Mucosa of descending colon (tissue), 3 donors: ENCODE measurements around the gene STARD3. TPM values are rescaled to one million over a fixed set of nuclear protein-coding genes. Genes with fewer than 3 reads are reported as not detected.
A peak's percentile ranks its signal among the peaks of the same experiment; 100 is the strongest.
"Not testable (repeated sequence)": the region's sequence is repeated elsewhere in the genome, so short reads cannot be mapped to it uniquely, and the experiment has no call there.

Experiments
- ATAC-seq: fragments of 200-7000 bp; cut with Tn5 transposase; one replicate; pipeline ENCODE4 v1.9.1; 2020; ENCODE audit warnings: mild to moderate bottlenecking, moderate library complexity
- DNase-seq, 3 donors: peaks; one replicate each; pipeline ENCODE4 v3.0.0-alpha.2; 2020
- H3K36me3 ChIP-seq: fragments of 200-600 bp; one replicate; pipeline ENCODE4 v1.8.0; 2021; ENCODE audit warnings: low read depth, mild to moderate bottlenecking
- H3K4me1 ChIP-seq: fragments of 200-600 bp; one replicate; pipeline ENCODE4 v1.8.0; 2021; ENCODE audit warnings: low read depth, mild to moderate bottlenecking
- H3K4me3 ChIP-seq: fragments of 200-600 bp; one replicate; pipeline ENCODE4 v1.8.0; 2021; ENCODE audit warnings: mild to moderate bottlenecking
- H3K9me3 ChIP-seq: fragments of 200-600 bp; one replicate; pipeline ENCODE4 v1.8.0; 2021; ENCODE audit warnings: mild to moderate bottlenecking
- intact Hi-C, 2 donors: fragments of 100-400 bp; cut with DNase I in 1 of 2; cut with micrococcal nuclease in 1 of 2; formaldehyde crosslinking; loops; one replicate each; pipeline versions ENCODE4 v1.11.0 to v1.11.1; 2022; cut with DNase I, micrococcal nuclease
- total RNA-seq, 3 donors: library from RNA; stranded (reverse); fragmentation: NEBNext Ultra II Directional in 2 of 3; extraction: Animal tissue kit (Norgen Biotek cat#: 25700) in 2 of 3; gene quantifications; one replicate each; pipeline versions ENCODE4 v1.2.1 to v1.2.4, GENCODE V29; 2021 to 2023
- TF ChIP-seq, protein P1 (sequence below): fragments of 200-600 bp; IDR thresholded peaks from one replicate; pipeline ENCODE4 v1.8.0; 2022; ENCODE audit warnings: antibody characterized with exemption, mild to moderate bottlenecking
- donor health status: DM: no; HTN: no; CAD: no; lungs with moderate emphysema.
- donor health status: DM: no; HTN: no; CAD: no.
- donor health status: DM: no; HTN: yes; CAD: no.

The STARD3 gene
- total RNA-seq, 3 donors from 2014 or later, result 36.1 to 58.8 (median 57.6) TPM

DNA sequence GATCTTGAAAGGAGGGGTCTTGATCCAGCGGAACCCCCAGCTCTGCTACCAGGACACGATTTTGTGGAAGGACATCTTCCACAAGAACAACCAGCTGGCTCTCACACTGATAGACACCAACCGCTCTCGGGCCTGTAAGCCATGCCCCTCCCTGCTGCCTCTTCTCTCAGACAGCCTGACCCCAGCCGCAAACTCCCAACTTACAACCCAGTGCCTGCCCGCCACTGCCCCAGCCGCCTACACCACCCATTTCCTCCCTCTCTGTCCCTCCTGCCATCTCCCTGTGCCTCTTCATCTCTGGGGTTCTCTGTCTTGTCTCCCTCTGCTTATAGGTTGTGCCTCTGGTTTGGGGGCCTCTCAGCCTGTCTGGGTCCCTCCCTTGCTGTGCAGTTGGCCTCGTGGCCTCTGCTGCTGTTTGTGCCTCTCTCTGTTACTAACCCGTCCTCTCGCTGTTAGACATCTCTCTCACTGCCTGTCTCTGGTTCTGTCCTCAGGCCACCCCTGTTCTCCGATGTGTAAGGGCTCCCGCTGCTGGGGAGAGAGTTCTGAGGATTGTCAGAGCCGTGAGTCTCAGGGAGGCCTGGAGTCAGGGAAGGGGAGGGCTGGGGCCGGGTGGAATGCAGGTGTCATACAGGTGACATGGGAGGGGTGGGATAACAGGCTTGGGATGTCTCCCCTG, 72.5 kb downstream of the STARD3 start:
- DNase-seq (no peak), ATAC-seq (no peak)
- no peaks in the 10 kb centered on the region for H3K9me3 ChIP-seq
- TF ChIP-seq, protein P1, sequence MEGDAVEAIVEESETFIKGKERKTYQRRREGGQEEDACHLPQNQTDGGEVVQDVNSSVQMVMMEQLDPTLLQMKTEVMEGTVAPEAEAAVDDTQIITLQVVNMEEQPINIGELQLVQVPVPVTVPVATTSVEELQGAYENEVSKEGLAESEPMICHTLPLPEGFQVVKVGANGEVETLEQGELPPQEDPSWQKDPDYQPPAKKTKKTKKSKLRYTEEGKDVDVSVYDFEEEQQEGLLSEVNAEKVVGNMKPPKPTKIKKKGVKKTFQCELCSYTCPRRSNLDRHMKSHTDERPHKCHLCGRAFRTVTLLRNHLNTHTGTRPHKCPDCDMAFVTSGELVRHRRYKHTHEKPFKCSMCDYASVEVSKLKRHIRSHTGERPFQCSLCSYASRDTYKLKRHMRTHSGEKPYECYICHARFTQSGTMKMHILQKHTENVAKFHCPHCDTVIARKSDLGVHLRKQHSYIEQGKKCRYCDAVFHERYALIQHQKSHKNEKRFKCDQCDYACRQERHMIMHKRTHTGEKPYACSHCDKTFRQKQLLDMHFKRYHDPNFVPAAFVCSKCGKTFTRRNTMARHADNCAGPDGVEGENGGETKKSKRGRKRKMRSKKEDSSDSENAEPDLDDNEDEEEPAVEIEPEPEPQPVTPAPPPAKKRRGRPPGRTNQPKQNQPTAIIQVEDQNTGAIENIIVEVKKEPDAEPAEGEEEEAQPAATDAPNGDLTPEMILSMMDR, result no peak
- peaks cover 33% of the 10 kb centered on the region for H3K4me1 ChIP-seq
- H3K4me3 ChIP-seq, result no peak overlapping the region
- peaks cover 4% of the 10 kb centered on the region for H3K36me3 ChIP-seq
- intact Hi-C loops, result no loop called here

DNA sequence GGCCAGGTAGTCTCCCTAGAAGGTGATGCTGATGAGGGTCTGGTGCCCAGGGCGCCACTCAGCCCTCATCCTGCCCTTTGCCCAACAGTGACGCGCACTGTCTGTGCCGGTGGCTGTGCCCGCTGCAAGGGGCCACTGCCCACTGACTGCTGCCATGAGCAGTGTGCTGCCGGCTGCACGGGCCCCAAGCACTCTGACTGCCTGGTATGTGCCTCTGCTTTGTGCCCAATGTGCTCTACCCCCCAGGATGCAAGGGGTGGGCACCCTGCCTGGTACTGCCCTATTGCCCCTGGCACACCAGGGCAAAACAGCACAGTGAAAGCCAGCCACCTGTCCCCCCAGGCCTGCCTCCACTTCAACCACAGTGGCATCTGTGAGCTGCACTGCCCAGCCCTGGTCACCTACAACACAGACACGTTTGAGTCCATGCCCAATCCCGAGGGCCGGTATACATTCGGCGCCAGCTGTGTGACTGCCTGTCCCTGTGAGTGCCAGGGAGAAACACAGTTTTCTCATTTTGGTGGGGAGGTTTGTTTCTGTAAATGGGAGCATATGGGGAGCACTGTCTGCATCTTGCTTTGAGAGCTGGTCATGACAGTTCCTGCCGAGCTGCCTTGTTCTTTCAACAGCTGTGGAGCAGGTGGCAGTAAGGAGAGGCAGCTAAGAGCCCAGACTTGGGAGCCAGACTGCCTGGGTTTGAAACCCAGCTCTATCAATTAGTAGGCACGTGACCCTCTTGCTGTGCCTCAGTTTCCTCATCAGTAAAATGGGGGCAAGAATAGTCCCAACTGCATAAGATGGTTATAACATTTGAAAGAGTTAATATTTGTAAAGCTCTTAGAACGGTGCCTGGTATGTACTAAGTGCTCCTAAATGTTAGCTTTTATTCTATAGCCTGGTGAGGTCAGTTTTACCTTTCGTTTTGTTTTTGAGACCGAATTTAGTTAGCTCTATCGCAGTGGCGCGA, 73.3 kb downstream of the STARD3 start:
- DNase-seq (no peak), ATAC-seq (no peak)
- TF ChIP-seq, protein P1, result no peak
- Histone ChIP-seq H3K9me3 (no peaks in the 10 kb centered on the region), H3K4me3 (no peak overlapping the region), H3K4me1 (peaks cover 25% of the 10 kb centered on the region), H3K36me3 (peaks cover 4% of the 10 kb centered on the region)
- intact Hi-C loops, result no loop called here

DNA sequence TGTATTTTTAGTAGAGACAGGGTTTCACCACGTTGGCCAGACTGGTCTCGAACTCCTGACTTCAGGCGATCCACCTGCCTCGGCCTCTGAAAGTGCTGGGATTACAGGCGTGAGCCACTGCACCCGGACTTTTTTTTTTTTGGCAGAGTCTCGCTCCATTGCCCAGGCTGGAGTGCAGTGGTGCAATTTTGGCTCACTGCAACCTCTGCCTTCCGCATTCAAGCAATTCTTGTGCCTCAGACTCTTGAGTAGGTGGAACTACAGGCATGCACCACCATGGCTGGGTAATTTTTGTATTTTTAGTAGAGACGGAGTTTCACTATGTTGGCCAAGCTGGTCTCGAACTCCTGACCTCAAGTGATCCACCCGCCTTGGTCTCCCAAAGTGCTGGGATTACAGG, 74.1 kb downstream of the STARD3 start:
- peaks cover 25% of the 10 kb centered on the region for H3K4me1 ChIP-seq
- ATAC-seq, H3K9me3 ChIP-seq, H3K4me3 ChIP-seq, H3K36me3 ChIP-seq, intact Hi-C loops: not testable (repeated sequence)
- DNase-seq, result peak in 1 of 3 donors; percentile 6

DNA sequence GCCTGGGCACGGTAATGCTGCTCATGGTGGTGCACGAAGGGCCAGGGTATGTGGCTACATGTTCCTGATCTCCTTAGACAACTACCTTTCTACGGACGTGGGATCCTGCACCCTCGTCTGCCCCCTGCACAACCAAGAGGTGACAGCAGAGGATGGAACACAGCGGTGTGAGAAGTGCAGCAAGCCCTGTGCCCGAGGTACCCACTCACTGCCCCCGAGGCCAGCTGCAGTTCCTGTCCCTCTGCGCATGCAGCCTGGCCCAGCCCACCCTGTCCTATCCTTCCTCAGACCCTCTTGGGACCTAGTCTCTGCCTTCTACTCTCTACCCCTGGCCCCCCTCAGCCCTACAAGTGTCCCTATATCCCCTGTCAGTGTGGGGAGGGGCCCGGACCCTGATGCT, 74.9 kb downstream of the STARD3 start:
- H3K9me3 ChIP-seq, result no peaks in the 10 kb centered on the region
- ATAC-seq (no peak), DNase-seq (peak in 1 of 3 donors; percentile 27)
- peaks cover 22% of the 10 kb centered on the region for H3K4me1 ChIP-seq
- no peak overlapping the region for H3K4me3 ChIP-seq
- H3K36me3 ChIP-seq, result peaks cover 4% of the 10 kb centered on the region
- TF ChIP-seq, protein P1, result no peak
- intact Hi-C loops, result no loop called here

Other genes with a start within 250 kb of the STARD3 start
- gene FBXL20, start 235.5 kb upstream of the STARD3 start, total RNA-seq, result 10 to 100 TPM; 16.6 to 29.2 (median 28.9) TPM
- gene MED1, start 185.9 kb upstream of the STARD3 start, total RNA-seq, result 10 to 100 TPM; 23.8 to 36.4 (median 27.6) TPM
- 10 to 100 TPM; 49.3 to 59.7 (median 58.4) TPM for gene CDK12, start 175.7 kb upstream of the STARD3 start, total RNA-seq
- gene NEUROD2, start 29.2 kb upstream of the STARD3 start, total RNA-seq, result under 1 TPM in 1 of 3 donors, not detected in 2; 0.05 TPM
- 100 to 1,000 TPM; 108 to 362 (median 356) TPM for gene PPP1R1B, start 10.2 kb upstream of the STARD3 start, total RNA-seq
- gene TCAP, start 28.2 kb downstream of the STARD3 start, total RNA-seq, result 1 to 10 TPM in 2 of 3 donors, under 1 TPM in 1; 0.96 to 3.4 (median 1.5) TPM
- 1 to 10 TPM in 2 of 3 donors, under 1 TPM in 1; 0.23 to 2.0 (median 1.5) TPM for gene PNMT, start 31.3 kb downstream of the STARD3 start, total RNA-seq
- gene PGAP3, start 50.9 kb downstream of the STARD3 start, total RNA-seq, result 10 to 100 TPM; 27.7 to 74.6 (median 47.9) TPM
- gene ERBB2, start 62.9 kb downstream of the STARD3 start, total RNA-seq, result 100 to 1,000 TPM; 104 to 284 (median 161) TPM
- gene MIEN1, start 93.4 kb downstream of the STARD3 start, total RNA-seq, result 10 to 100 TPM; 63.2 to 84.3 (median 67.1) TPM
- 10 to 100 TPM; 13.6 to 49.0 (median 28.0) TPM for gene GRB7, start 100.8 kb downstream of the STARD3 start, total RNA-seq
- gene IKZF3, start 227.2 kb downstream of the STARD3 start, total RNA-seq, result 1 to 10 TPM; 3.5 to 5.3 (median 4.6) TPM
- not detected for gene ZPBP2, start 231.1 kb downstream of the STARD3 start, total RNA-seq